Measurements from ENCODE around the gene C15orf40. TPM values are rescaled to one million over a fixed set of nuclear protein-coding genes. Genes with fewer than 3 reads are reported as not detected.

Gene C15orf40
- total RNA-seq, 1 experiment from 2014 or later, result 27.5 TPM

GRCh38 chr15:83011271-83012075 lies at the start of gene C15orf40 (continued):
- TF ChIP-seq USF2 (CRISPR knock-in tag; IDR thresholded peaks at IDR 0.05) (peak; percentile 69), HMGA2 (CRISPR knock-in tag; IDR thresholded peaks at IDR 0.05) (0 out of 2 replicates have a peak, but pooled peaks have one; percentile 14), MAX (CRISPR knock-in tag; IDR thresholded peaks at IDR 0.05) (peak; percentile 96), ZNF232 (CRISPR knock-in tag; IDR thresholded peaks at IDR 0.05) (no peak; the same call in 1 of the 2 replicates), ARID4B (CRISPR knock-in tag; IDR thresholded peaks at IDR 0.05; ENCODE audit: borderline replicate concordance) (peak; percentile 80; the same call in 1 of the 2 replicates), ZNF532 (CRISPR knock-in tag; IDR thresholded peaks at IDR 0.05; ENCODE audit: borderline replicate concordance) (no peak), ZNF317 (CRISPR knock-in tag; IDR thresholded peaks at IDR 0.05; ENCODE audit: borderline replicate concordance, low read depth) (peak; percentile 50; the same call in 1 of the 2 replicates), NFATC4 (CRISPR knock-in tag; IDR thresholded peaks at IDR 0.05) (no peak), NFE2L1 (CRISPR knock-in tag; IDR thresholded peaks at IDR 0.05) (no peak), JAZF1 (CRISPR knock-in tag; IDR thresholded peaks at IDR 0.05) (no peak), SP1 (CRISPR knock-in tag; conservative IDR thresholded peaks at IDR 0.05) (peak; percentile 77), MLX (CRISPR knock-in tag; IDR thresholded peaks at IDR 0.05) (peak; percentile 65; the same call in 1 of the 2 replicates), FOXK1 (CRISPR knock-in tag; IDR thresholded peaks at IDR 0.05) (peak; percentile 91), ATF6 (CRISPR knock-in tag; IDR thresholded peaks at IDR 0.05) (no peak), SOX15 (CRISPR knock-in tag; IDR thresholded peaks at IDR 0.05) (no peak), CREB1 (CRISPR knock-in tag; IDR thresholded peaks at IDR 0.05) (peak; percentile 74; the same call in 1 of the 2 replicates), TP53 (CRISPR knock-in tag; IDR thresholded peaks at IDR 0.05) (peak; percentile 73), E2F1 (CRISPR knock-in tag; IDR thresholded peaks at IDR 0.05) (0 out of 2 replicates have a peak, but pooled peaks have one; percentile 48), PRRX2 (CRISPR knock-in tag; IDR thresholded peaks at IDR 0.05) (no peak), ZNF671 (CRISPR knock-in tag; IDR thresholded peaks at IDR 0.05) (no peak), ZNF138 (CRISPR knock-in tag; conservative IDR thresholded peaks at IDR 0.05) (no peak), ZNF512 (CRISPR knock-in tag; IDR thresholded peaks at IDR 0.05; ENCODE audit: borderline replicate concordance) (no peak), ZNF396 (CRISPR knock-in tag; IDR thresholded peaks at IDR 0.05; ENCODE audit: borderline replicate concordance) (no peak)

Measured in WTC11 (cell line).